D721Med (cell line): ENCODE measurements around the gene MAP3K10.

ENCODE experiments used
- DNase-seq: peaks from one replicate; pipeline ENCODE4 v3.0.0; 2011; ENCODE audit warnings: low spot score; ENCODE audit not compliant: insufficient read length
- FAIRE-seq: peaks from 2 replicates; lab custom pipeline; 2011; peaks lifted over from hg19 to GRCh38; lab: Jason Lieb, UNC
- TF ChIP-seq, protein P1 (sequence below): IDR thresholded peaks from 2 replicates; pipeline ENCODE4 v1.5.1; 2012; ENCODE audit warnings: mild to moderate bottlenecking, control low read depth; ENCODE audit not compliant: insufficient read depth; ENCODE audit errors: missing control alignments

MAP3K10 gene

DNA sequence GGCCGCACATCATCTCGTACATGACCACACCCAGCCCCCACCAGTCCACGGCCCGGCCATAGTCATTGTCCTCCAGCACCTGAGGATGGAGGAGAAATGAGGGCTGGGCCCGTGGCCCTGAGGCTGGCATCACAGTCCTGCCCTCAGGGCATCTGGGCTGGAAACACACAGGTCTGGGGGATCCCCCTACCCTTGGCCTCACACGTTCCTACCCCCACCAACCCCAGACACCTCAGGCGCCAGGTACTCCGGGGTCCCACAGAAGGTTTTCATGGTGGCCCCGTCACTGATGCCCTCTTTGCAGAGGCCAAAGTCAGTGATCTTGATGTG, 44.8 kb downstream of the MAP3K10 start:
- TF ChIP-seq, protein P1, sequence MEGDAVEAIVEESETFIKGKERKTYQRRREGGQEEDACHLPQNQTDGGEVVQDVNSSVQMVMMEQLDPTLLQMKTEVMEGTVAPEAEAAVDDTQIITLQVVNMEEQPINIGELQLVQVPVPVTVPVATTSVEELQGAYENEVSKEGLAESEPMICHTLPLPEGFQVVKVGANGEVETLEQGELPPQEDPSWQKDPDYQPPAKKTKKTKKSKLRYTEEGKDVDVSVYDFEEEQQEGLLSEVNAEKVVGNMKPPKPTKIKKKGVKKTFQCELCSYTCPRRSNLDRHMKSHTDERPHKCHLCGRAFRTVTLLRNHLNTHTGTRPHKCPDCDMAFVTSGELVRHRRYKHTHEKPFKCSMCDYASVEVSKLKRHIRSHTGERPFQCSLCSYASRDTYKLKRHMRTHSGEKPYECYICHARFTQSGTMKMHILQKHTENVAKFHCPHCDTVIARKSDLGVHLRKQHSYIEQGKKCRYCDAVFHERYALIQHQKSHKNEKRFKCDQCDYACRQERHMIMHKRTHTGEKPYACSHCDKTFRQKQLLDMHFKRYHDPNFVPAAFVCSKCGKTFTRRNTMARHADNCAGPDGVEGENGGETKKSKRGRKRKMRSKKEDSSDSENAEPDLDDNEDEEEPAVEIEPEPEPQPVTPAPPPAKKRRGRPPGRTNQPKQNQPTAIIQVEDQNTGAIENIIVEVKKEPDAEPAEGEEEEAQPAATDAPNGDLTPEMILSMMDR, result no peak
- FAIRE-seq (no peak), DNase-seq (no peak)

GRCh38 chr19:40236366-40236765, 45.1 kb downstream of the MAP3K10 start:
- no peak for FAIRE-seq
- TF ChIP-seq, protein P1, result no peak
- no peak for DNase-seq

GRCh38 chr19:40237791-40238190, 46.6 kb downstream of the MAP3K10 start:
- no peak for FAIRE-seq
- TF ChIP-seq, protein P1, result no peak

DNA sequence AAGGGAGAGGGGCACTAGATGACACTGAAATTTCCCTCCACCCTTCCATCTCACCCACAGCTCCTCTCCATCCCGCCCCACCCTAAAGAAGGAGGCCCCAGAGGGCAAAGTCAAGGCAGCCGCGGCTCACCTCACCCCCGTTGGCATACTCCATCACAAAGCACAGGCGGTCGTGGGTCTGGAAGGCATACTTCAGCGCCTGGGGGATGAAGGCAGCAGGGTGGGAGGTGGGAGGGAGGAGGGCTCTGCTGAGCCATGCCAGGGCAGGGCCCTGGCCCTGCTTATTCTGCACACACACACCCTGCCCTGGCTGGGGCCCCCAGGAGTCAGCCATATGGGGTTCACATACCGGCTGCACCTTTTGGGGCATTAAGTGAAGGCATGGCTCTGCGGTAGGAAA, 47.5 kb downstream of the MAP3K10 start:
- DNase-seq (no peak), FAIRE-seq (no peak)
- TF ChIP-seq, protein P1, result no peak

More at GRCh38 chr19:40237791-40238190, 46.6 kb downstream of the MAP3K10 start:
- DNase-seq, result no peak

GRCh38 chr19:40239415-40240226, 48.4 kb downstream of the MAP3K10 start:
- TF ChIP-seq, protein P1, result no peak
- DNase-seq, result no peak
- no peak for FAIRE-seq

GRCh38 chr19:40240332-40240731, 49.1 kb downstream of the MAP3K10 start:
- FAIRE-seq, result no peak
- TF ChIP-seq, protein P1, result no peak
- DNase-seq, result no peak

DNA sequence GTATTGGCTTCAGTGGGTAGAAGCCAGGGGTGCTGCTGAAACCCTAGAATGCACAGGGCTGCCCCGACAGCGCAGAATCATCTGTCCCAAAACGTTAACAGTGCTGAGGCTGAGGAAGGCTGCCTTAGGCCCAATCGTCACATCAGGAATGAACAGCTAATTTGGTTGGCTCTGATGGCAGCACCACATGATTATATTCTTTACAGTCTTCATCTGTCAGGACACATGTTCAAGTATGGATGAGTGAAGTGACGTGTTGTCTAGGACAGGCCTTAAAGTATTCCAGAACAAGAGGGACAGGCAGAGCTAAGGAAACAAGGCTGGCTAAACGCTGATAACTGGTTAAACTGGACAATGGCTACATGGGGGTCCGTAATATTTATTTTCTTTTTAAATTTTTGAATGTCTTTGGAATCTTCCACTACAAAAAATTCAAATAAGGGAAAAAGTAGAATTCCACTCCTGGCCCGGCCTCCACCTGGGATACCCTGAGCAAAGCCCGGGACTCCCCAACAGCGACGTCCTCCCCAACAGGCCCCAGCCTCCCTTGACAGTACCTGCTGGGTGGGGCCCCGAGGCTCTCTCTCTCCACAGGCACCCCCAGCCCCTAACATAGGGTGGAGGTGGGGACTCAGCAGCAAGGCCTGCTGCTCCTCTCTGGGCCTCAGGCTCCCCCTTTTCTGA, 50.0 kb downstream of the MAP3K10 start:
- no peak for DNase-seq
- TF ChIP-seq, protein P1, result no peak
- FAIRE-seq, result no peak
